ENCODE measurements around the gene ELOVL1. TPM values are rescaled to one million over a fixed set of nuclear protein-coding genes. Genes with fewer than 3 reads are reported as not detected.
A peak's percentile ranks its signal among the peaks of the same experiment; 100 is the strongest.

ELOVL1 gene
- total and polyA plus RNA-seq, 2 of the 13 experiments (the other 11 are each of a cell fraction or from before 2014, with no cell fraction given): 55.2 to 77.4 TPM

GRCh38 chr1:43367904-43368645, at the start of gene ELOVL1 (continued):
- TF ChIP-seq ZNF343 (CRISPR knock-in tag; IDR thresholded peaks at IDR 0.05) (0 out of 2 replicates have a peak, but pooled peaks have one; percentile 63), MXI1 (IDR thresholded peaks at IDR 0.05; ENCODE audit: borderline replicate concordance, low read depth, low read length) (peak; percentile 87; the same call in 1 of the 3 replicates), ZNF550 (CRISPR knock-in tag; IDR thresholded peaks at IDR 0.05; ENCODE audit: borderline replicate concordance) (peak; percentile 97; the same call in 1 of the 2 replicates), ZSCAN12 (CRISPR knock-in tag; IDR thresholded peaks at IDR 0.05) (peak; percentile 80), ZSCAN21 (CRISPR knock-in tag; IDR thresholded peaks at IDR 0.05; ENCODE audit: borderline replicate concordance) (peak; percentile 86; the same call in 1 of the 2 replicates), E2F5 (CRISPR knock-in tag; conservative IDR thresholded peaks at IDR 0.05) (peak; percentile 62), NPAS2 (CRISPR knock-in tag; IDR thresholded peaks at IDR 0.05; ENCODE audit: borderline replicate concordance) (no peak), HNRNPK (IDR thresholded peaks at IDR 0.05; ENCODE audit: low read depth, low read length, poor library complexity, severe bottlenecking) (no peak), BRF2 (CRISPR knock-in tag; IDR thresholded peaks at IDR 0.05) (peak; percentile 59; the same call in 1 of the 2 replicates), ZNF782 (CRISPR knock-in tag; IDR thresholded peaks at IDR 0.05; ENCODE audit: borderline replicate concordance) (peak; percentile 69; the same call in 1 of the 2 replicates), NFE2L1 (CRISPR knock-in tag; IDR thresholded peaks at IDR 0.05; ENCODE audit: borderline replicate concordance) (peak; percentile 87; the same call in 1 of the 2 replicates), ZNF205 (CRISPR knock-in tag; IDR thresholded peaks at IDR 0.05) (peak; percentile 93), REPIN1 (CRISPR knock-in tag; IDR thresholded peaks at IDR 0.05; ENCODE audit: borderline replicate concordance, low read depth) (peak; percentile 92), BRCA1 (CRISPR knock-in tag; IDR thresholded peaks at IDR 0.05) (0 out of 2 replicates have a peak, but pooled peaks have one; percentile 50), ZSCAN22 (CRISPR knock-in tag; IDR thresholded peaks at IDR 0.05) (no peak), MBD4 (IDR thresholded peaks at IDR 0.05; ENCODE audit: borderline replicate concordance, low read length) (no peak), MTF2 (CRISPR knock-in tag; IDR thresholded peaks at IDR 0.05; ENCODE audit: borderline replicate concordance) (no peak), FLYWCH1 (CRISPR knock-in tag; IDR thresholded peaks at IDR 0.05) (no peak), NFE2 (CRISPR knock-in tag; IDR thresholded peaks at IDR 0.05) (no peak), TMF1 (CRISPR knock-in tag; IDR thresholded peaks at IDR 0.05; ENCODE audit: low read depth) (peak; percentile 89), ZNF816 (CRISPR knock-in tag; IDR thresholded peaks at IDR 0.05; ENCODE audit: borderline replicate concordance) (no peak; the same call in 1 of the 2 replicates), SRY (CRISPR knock-in tag; IDR thresholded peaks at IDR 0.05) (peak; percentile 97), ZNF44 (CRISPR knock-in tag; IDR thresholded peaks at IDR 0.05) (peak; percentile 92; the same call in 1 of the 2 replicates)
- TF ChIP-seq, protein P1, sequence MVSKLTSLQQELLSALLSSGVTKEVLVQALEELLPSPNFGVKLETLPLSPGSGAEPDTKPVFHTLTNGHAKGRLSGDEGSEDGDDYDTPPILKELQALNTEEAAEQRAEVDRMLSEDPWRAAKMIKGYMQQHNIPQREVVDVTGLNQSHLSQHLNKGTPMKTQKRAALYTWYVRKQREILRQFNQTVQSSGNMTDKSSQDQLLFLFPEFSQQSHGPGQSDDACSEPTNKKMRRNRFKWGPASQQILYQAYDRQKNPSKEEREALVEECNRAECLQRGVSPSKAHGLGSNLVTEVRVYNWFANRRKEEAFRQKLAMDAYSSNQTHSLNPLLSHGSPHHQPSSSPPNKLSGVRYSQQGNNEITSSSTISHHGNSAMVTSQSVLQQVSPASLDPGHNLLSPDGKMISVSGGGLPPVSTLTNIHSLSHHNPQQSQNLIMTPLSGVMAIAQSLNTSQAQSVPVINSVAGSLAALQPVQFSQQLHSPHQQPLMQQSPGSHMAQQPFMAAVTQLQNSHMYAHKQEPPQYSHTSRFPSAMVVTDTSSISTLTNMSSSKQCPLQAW (CRISPR knock-in tag; IDR thresholded peaks at IDR 0.05): peak; percentile 73; the same call in 1 of the 2 replicates
- TF ChIP-seq, protein P2, sequence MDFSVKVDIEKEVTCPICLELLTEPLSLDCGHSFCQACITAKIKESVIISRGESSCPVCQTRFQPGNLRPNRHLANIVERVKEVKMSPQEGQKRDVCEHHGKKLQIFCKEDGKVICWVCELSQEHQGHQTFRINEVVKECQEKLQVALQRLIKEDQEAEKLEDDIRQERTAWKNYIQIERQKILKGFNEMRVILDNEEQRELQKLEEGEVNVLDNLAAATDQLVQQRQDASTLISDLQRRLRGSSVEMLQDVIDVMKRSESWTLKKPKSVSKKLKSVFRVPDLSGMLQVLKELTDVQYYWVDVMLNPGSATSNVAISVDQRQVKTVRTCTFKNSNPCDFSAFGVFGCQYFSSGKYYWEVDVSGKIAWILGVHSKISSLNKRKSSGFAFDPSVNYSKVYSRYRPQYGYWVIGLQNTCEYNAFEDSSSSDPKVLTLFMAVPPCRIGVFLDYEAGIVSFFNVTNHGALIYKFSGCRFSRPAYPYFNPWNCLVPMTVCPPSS (IDR thresholded peaks at IDR 0.05): no peak
